GM19438 (cell line): ENCODE measurements around the gene USF2.

Experiments
- ATAC-seq: cut with Tn5 transposase; IDR thresholded peaks from one replicate; pipeline ENCODE4 v1.9.1; 2021; ENCODE audit warnings: low read depth; ENCODE audit not compliant: unreplicated experiment

USF2 gene

GRCh38 chr19:35264268-35265125 lies 4.3 kb upstream of the USF2 start:
- ATAC-seq: no peak

GRCh38 chr19:35265126-35265899 lies 3.4 kb upstream of the USF2 start:
- ATAC-seq: no peak

- no peak for ATAC-seq
Observed at GRCh38 chr19:35265900-35266519, 2.8 kb upstream of the USF2 start.

- ATAC-seq: no peak
Observed at GRCh38 chr19:35266520-35267352, 2.0 kb upstream of the USF2 start.

GRCh38 chr19:35267353-35267817 lies 1.4 kb upstream of the USF2 start:
- ATAC-seq: no peak

GRCh38 chr19:35267818-35268535 lies 785 bp upstream of the USF2 start:
- ATAC-seq: no peak

- peak; percentile 42 for ATAC-seq
Observed at GRCh38 chr19:35269438-35270117, 816 bp downstream of the USF2 start.

GRCh38 chr19:35270381-35270811 lies 1.6 kb downstream of the USF2 start:
- ATAC-seq: no peak

- ATAC-seq: no peak
Observed at GRCh38 chr19:35271546-35271945, 2.8 kb downstream of the USF2 start.

GRCh38 chr19:35272122-35272719 lies 3.5 kb downstream of the USF2 start:
- ATAC-seq: no peak

- no peak for ATAC-seq
Observed at GRCh38 chr19:35272954-35273649, 4.3 kb downstream of the USF2 start.

- ATAC-seq: no peak
Observed at GRCh38 chr19:35273686-35274259, 5.0 kb downstream of the USF2 start.

GRCh38 chr19:35274323-35274722 lies 5.6 kb downstream of the USF2 start:
- ATAC-seq: no peak

GRCh38 chr19:35276706-35277281 lies 8.0 kb downstream of the USF2 start:
- no peak for ATAC-seq

- ATAC-seq: no peak
Observed at GRCh38 chr19:35278578-35279284, 10.0 kb downstream of the USF2 start.

GRCh38 chr19:35279374-35279773 lies 10.6 kb downstream of the USF2 start:
- ATAC-seq: no peak
